Activated CD4-positive, alpha-beta memory T cell treated with anti-CD3 and anti-CD28 coated beads, Interleukin-2, amount 10 ng/mL, durations not matched to agents 7 days and 5 days (primary cell): Measurements from ENCODE around the gene INSIG1. TPM values are rescaled to one million over a fixed set of nuclear protein-coding genes. Genes with fewer than 3 reads are reported as not detected.

Experiments
- CTCF ChIA-PET: fragments of 350-600 bp; sonication (Branson Sonifier 250); formaldehyde crosslinking; loops from one replicate; lab custom pipeline; 2021; ENCODE audit warnings: antibody characterized with exemption, inconsistent platforms; lab: Charles Lee
- POLR2A ChIA-PET: fragments of 350-600 bp; sonication (Branson Sonifier 250); formaldehyde crosslinking; loops from one replicate; lab custom pipeline; 2021; ENCODE audit warnings: antibody characterized with exemption; lab: Charles Lee
- DNase-seq: peaks from one replicate; pipeline ENCODE4 v3.0.0-alpha.2; 2020
- H3K27ac Mint-ChIP-seq: one replicate; pipeline ENCODE4 v1.8.0; 2021; ENCODE audit warnings: mild to moderate bottlenecking, mixed read lengths
- H3K27me3 Mint-ChIP-seq: one replicate; pipeline ENCODE4 v1.8.0; 2021; ENCODE audit warnings: mixed read lengths
- H3K36me3 Mint-ChIP-seq: one replicate; pipeline ENCODE4 v1.8.0; 2021; ENCODE audit warnings: low read depth, mixed read lengths
- H3K4me1 Mint-ChIP-seq: one replicate; pipeline ENCODE4 v1.8.0; 2021; ENCODE audit warnings: mixed read lengths
- H3K4me3 Mint-ChIP-seq: one replicate; pipeline ENCODE4 v1.8.0; 2021; ENCODE audit warnings: mild to moderate bottlenecking, mixed read lengths
- H3K9me3 Mint-ChIP-seq: one replicate; pipeline ENCODE4 v1.8.0; 2021; ENCODE audit warnings: mixed read lengths
- total RNA-seq, 2 experiments: library from RNA; stranded (reverse); gene quantifications; one replicate each; pipeline ENCODE4 v1.2.3, GENCODE V29; 2021

INSIG1 gene
- total RNA-seq, 2 experiments from 2014 or later: 276 to 283 TPM

DNA sequence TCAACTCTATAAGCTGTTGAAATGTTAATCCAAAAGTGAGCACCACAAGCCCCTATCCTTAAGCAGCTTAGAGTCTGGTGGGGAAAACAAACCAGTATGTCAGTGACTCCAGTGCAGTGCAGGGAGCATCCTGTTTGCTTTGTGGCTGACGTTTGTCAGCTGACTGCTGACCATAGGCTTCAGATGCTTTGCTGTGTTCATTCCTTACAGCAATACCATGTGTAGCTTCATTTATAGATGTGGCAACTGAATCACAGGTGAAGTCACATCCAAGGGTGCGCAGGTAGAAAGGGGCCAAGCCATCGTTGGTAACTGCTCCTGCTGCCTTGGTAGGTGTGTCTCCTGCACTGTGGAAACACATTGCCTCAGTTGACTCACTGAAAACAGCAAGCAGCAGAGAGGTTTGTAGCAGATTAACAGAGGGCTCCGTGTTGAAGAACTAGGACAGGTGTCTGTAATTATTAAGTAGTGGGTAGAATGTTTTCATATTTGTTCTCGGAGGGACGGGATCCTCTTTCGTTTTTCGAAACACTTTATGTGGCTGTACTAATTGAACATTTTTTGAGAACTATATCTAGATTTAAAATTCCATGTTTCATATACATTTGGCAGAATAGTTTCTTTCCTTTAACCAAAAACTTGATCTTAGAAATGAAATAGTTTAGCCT, 2.0 kb downstream of the INSIG1 start:
- peak overlapping the region; percentile 99 for H3K27ac Mint-ChIP-seq
- ChIA-PET POLR2A (interaction anchor here (0.9 to 5.8 kb wide), 19 partner anchors 8 to 371 kb away, joined by 3 to 305 read pairs (median 9); partner anchors contain the start of gene PAXIP1), CTCF (interaction anchor here (0.6 to 4.8 kb wide), 6 partner anchors 45 to 386 kb away, joined by 3 to 58 read pairs (median 10); no protein-coding TSS in a partner anchor)
- peaks cover 70% of the 10 kb centered on the region for H3K36me3 Mint-ChIP-seq
- peaks cover 64% of the 10 kb centered on the region for H3K4me1 Mint-ChIP-seq
- no peaks in the 10 kb centered on the region for H3K9me3 Mint-ChIP-seq
- no peaks in the 10 kb centered on the region for H3K27me3 Mint-ChIP-seq
- DNase-seq: peak; percentile 51
- peak overlapping the region; percentile 89 for H3K4me3 Mint-ChIP-seq

DNA sequence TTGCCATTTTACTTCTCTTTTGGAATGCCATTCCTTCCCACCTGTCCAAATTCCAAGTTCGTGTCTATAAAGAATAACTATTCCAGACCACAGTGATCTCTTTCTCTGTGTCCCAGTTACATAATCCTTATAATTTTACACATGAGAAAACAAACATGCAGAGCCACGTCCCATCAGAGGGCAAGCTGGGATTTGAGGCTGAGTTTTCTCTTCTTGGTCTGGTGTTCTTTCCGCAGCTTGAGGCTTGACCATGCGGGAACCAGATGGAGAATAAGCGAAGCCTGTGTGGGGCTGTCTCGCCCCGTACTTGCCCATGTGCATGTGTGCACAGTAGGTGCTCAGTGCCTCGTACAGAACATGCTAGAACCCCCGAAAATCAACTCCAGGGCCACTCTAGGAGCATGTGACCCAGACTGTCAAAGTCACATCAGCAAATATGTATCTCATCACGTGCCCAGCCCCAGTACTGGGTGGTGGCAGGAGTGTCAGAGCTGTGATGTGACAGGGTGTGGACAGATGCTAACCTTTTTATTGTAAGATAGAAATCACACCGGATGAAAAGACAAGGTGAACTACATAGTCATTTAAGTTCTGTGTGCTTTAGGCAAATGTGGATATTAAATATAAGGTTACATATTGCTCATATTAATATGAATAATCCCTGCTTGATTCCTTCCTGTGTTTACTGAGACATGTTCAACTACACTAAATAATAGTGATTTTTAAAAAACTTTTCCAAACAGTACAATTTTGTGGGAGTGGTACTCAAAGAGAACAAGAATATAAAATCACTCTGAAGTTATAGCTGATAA, 3.2 kb downstream of the INSIG1 start:
- DNase-seq: peak; percentile 37
- POLR2A ChIA-PET: interaction anchor here (0.7 to 5.8 kb wide), 4 partner anchors 44 to 111 kb away, joined by 3 to 305 read pairs (median 10); no protein-coding TSS in a partner anchor

DNA sequence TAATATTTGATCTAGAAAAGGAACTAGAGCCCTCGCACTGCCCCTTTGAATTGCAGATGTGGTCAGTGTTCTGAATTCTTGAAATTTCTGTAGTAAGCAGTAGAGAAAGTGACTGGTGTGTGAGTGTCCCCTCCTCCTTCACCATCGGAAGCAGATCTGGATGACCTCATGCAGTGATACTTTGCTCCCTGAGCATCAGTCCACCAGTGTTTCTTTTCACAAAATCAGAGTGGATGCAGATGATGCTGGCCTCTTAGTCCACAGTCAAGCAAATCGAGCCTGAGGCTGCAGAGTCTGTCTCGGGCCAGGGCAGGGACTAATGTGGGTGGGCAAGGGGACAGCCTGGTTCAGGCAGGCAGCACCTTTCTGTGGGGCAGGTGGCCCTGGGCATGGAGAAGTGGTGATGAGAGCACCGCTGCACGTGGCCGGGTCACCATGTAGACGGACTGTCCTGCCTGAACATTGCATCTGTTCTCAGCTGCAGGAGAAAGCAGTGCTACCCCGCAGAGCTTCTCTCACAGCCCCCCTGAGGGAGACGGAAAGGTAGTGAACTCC, 5.4 kb downstream of the INSIG1 start:
- no peak for DNase-seq
- Mint-ChIP-seq H3K4me3 (no peak overlapping the region), H3K36me3 (peaks cover 87% of the 10 kb centered on the region), H3K27ac (no peak overlapping the region), H3K9me3 (no peaks in the 10 kb centered on the region), H3K4me1 (peaks cover 62% of the 10 kb centered on the region), H3K27me3 (no peaks in the 10 kb centered on the region)
- ChIA-PET CTCF (no interaction called here), POLR2A (interaction anchor here (0.8 to 2.9 kb wide), 2 partner anchors 11 to 97 kb away, joined by 3 to 18 read pairs; no protein-coding TSS in a partner anchor)

More for the DNA sequence above, 3.2 kb downstream of the INSIG1 start:
- Mint-ChIP-seq H3K27ac (peak overlapping the region; percentile 69), H3K9me3 (no peaks in the 10 kb centered on the region), H3K27me3 (no peaks in the 10 kb centered on the region), H3K4me3 (peak overlapping the region; percentile 89), H3K4me1 (peaks cover 65% of the 10 kb centered on the region), H3K36me3 (peaks cover 77% of the 10 kb centered on the region)
- CTCF ChIA-PET: interaction anchor here (1.8 to 2.2 kb wide), 3 partner anchors 44 to 373 kb away, joined by 6 to 20 read pairs (median 15); no protein-coding TSS in a partner anchor

GRCh38 chr7:155303897-155304296, 6.2 kb downstream of the INSIG1 start:
- H3K4me3 Mint-ChIP-seq: no peak overlapping the region
- POLR2A ChIA-PET: no interaction called here
- H3K27me3 Mint-ChIP-seq: no peaks in the 10 kb centered on the region
- no peak overlapping the region for H3K27ac Mint-ChIP-seq
- peaks cover 89% of the 10 kb centered on the region for H3K36me3 Mint-ChIP-seq
- peaks cover 64% of the 10 kb centered on the region for H3K4me1 Mint-ChIP-seq
- CTCF ChIA-PET: interaction anchor here (1.2 kb wide), 1 partner anchor 114 kb away, joined by 7 read pairs; no protein-coding TSS in a partner anchor
- no peaks in the 10 kb centered on the region for H3K9me3 Mint-ChIP-seq
- DNase-seq: no peak

DNA sequence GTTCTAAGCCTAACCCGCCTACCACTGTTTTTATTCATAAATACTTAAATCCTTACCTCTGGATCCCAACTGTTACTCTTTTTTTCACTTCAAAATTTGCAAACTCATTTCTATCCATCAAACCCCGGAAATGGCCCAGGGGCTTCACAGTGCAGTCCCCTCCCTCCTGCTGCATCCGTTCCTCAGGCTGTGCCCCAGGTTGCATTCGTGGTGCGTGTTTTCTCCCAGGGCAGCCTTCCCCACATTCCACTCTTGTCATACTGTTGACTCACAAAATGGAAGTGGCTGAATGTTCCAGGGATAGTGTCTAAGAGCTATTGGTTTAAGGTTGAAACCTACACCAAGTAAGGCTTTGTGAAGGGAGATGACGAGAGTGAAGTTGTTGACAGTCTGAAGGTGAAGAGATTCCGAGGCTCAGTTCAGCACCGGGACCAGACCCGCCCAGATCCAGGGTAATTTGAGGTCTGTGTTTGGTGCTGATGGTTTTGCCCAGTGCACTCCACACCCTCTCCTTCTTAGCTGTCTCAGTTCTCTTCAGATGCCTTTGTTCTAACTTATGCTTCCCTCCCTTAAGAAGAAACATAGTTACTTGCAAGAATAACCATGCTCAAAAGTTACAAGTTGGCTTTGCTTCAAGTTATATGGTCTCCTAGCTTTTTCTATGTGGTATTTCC, 7.7 kb downstream of the INSIG1 start:
- POLR2A ChIA-PET: interaction anchor here (1.3 kb wide), 1 partner anchor 9 kb away, joined by 3 read pairs; no protein-coding TSS in a partner anchor
- Mint-ChIP-seq H3K4me1 (peaks cover 59% of the 10 kb centered on the region), H3K4me3 (no peak overlapping the region), H3K9me3 (no peaks in the 10 kb centered on the region), H3K27ac (no peak overlapping the region), H3K27me3 (no peaks in the 10 kb centered on the region), H3K36me3 (peaks cover 90% of the 10 kb centered on the region)
- CTCF ChIA-PET: interaction anchor here (1.3 kb wide), 1 partner anchor 39 kb away, joined by 3 read pairs; no protein-coding TSS in a partner anchor
- no peak for DNase-seq

- H3K4me3 Mint-ChIP-seq: no peak overlapping the region
- H3K9me3 Mint-ChIP-seq: no peaks in the 10 kb centered on the region
- peak overlapping the region; percentile 28 for H3K27ac Mint-ChIP-seq
- H3K36me3 Mint-ChIP-seq: peaks cover 87% of the 10 kb centered on the region
- ChIA-PET CTCF (interaction anchor here (0.9 to 1.4 kb wide), 3 partner anchors 8 to 38 kb away, joined by 3 to 4 read pairs (median 4); no protein-coding TSS in a partner anchor), POLR2A (interaction anchor here (1.1 to 1.2 kb wide), 2 partner anchors 8 to 10 kb away, joined by 3 to 7 read pairs; no protein-coding TSS in a partner anchor)
- peaks cover 46% of the 10 kb centered on the region for H3K4me1 Mint-ChIP-seq
- no peaks in the 10 kb centered on the region for H3K27me3 Mint-ChIP-seq
- no peak for DNase-seq
Measured at GRCh38 chr7:155306673-155307470, 9.2 kb downstream of the INSIG1 start.

DNA sequence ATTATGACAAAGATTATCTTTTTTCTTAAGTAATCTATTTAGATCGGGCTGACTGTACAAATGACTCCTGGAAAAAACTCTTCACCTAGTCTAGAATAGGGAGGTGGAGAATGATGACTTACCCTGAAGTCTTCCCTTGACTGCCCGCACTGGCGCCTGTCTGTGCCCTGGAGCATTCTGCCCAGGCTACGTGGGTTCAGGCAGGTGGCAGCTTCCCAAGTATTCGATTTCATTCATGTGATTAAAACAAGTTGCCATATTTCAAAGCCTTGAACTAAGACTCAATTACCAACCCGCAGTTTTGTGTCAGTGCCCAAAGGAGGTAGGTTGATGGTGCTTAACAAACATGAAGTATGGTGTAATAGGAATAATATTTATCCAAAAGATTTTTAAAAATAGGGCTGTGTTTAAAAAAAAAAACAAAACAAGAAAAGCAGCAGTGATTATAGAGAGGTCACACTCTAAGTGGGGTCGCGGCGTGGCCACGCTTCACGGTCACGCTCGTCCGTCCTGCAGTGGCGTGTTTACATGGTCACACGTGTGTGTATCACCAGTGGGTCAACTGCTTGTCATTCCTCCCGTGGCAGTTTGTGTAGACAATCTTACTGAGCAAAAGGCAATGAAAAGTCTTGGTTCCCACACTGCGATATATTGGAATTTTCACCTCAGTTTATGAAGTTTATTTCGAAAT, 10.8 kb downstream of the INSIG1 start:
- peaks cover 33% of the 10 kb centered on the region for H3K4me1 Mint-ChIP-seq
- no peak overlapping the region for H3K27ac Mint-ChIP-seq
- H3K4me3 Mint-ChIP-seq: no peak overlapping the region
- peaks cover 86% of the 10 kb centered on the region for H3K36me3 Mint-ChIP-seq
- H3K27me3 Mint-ChIP-seq: no peaks in the 10 kb centered on the region
- no peaks in the 10 kb centered on the region for H3K9me3 Mint-ChIP-seq
- ChIA-PET POLR2A (interaction anchor here (0.7 to 1.2 kb wide), 2 partner anchors 12 to 103 kb away, joined by 3 read pairs; no protein-coding TSS in a partner anchor), CTCF (interaction anchor here (1.4 kb wide), 1 partner anchor 10 kb away, joined by 4 read pairs; no protein-coding TSS in a partner anchor)
- DNase-seq: no peak

DNA sequence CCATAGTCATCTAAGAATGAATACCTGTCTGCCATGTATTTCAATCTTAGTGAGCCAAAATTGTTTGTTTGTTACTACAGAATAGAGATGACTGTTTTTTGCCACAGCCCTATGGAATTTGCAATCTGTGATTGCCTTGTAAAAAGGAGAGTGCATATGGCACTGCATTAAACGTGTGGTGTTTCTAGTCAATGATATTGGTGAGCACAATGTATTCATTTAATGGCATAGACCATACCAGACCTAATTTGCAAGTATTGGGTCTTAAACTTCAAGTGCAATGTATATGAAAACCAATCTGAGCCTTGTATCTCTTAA, 11.3 kb downstream of the INSIG1 start:
- DNase-seq: no peak
- POLR2A ChIA-PET: no interaction called here
- no peaks in the 10 kb centered on the region for H3K9me3 Mint-ChIP-seq
- H3K4me1 Mint-ChIP-seq: peaks cover 28% of the 10 kb centered on the region
- peaks cover 84% of the 10 kb centered on the region for H3K36me3 Mint-ChIP-seq
- H3K4me3 Mint-ChIP-seq: no peak overlapping the region
- H3K27me3 Mint-ChIP-seq: no peaks in the 10 kb centered on the region
- CTCF ChIA-PET: no interaction called here
- H3K27ac Mint-ChIP-seq: no peak overlapping the region

DNA sequence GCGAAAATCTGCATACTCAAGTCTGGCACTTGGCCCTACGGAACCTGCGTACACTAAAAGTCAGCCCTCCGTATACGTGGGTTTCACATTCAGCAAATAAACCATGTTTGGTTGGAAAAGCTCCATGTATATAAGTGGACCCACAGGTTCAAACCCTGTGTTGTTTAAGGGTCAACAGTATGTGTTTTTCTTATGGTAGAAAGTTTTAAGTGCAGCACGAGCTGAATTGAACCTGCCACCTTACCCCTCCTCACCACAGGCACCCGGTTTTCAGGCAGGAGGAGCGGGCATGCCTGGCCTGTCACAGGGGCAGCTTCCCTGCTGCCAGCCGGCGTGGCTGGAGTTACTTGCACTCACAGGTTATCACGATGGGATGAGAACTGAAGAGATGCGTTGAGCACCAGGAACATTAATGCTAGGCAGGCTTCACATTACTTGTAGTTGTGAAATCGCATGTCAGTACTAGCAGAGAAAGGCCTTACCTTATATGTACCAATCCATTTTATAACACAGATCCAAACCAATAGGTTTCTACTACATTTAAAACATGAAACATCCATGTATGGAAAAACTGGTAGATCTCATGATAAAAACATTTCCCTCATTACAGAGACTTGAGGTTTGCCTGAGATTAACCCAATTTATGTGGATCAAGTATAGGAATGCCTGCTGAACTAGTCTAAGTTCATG, 12.9 kb downstream of the INSIG1 start:
- H3K4me1 Mint-ChIP-seq: peaks cover 16% of the 10 kb centered on the region
- H3K4me3 Mint-ChIP-seq: no peak overlapping the region
- ChIA-PET CTCF (no interaction called here), POLR2A (interaction anchor here (1.6 kb wide), 1 partner anchor 11 kb away, joined by 4 read pairs; no protein-coding TSS in a partner anchor)
- H3K27ac Mint-ChIP-seq: no peak overlapping the region
- no peaks in the 10 kb centered on the region for H3K27me3 Mint-ChIP-seq
- peaks cover 70% of the 10 kb centered on the region for H3K36me3 Mint-ChIP-seq
- no peak for DNase-seq
- H3K9me3 Mint-ChIP-seq: no peaks in the 10 kb centered on the region

DNA sequence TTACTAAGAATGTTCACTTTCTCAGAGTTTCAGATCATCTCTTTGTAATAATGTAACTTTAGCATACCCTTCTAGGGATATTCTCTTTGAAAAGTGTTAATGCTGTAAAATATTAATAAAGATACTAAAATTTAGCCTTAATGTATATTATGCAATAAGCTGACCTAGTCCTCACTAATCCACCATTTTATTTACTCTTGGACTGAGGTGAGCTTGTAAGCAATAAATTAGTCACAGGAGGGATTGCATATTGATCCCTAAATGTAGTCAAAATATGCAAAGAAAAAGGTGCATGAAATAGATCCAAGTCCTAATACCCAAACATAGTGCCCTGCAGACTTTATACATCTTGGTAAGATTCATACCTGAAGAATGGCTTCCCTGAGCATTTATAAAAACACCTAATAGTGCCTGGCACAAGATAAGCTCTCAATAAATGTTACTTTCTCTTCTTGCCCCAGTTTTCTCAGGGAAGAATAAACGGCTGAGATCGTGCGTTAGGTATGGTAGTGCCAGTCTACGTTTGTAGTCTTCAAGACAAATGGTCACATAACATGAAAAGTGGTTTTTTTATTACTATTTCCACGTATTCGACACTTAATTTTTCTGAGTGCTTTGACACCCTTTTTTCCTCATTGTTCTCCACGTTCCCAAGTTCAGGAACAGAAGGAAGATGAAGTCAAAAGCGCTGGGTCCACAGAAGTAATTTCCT, 14.3 kb downstream of the INSIG1 start:
- Mint-ChIP-seq H3K4me3 (no peak overlapping the region), H3K4me1 (peaks cover 9% of the 10 kb centered on the region), H3K27me3 (peaks cover 3% of the 10 kb centered on the region), H3K36me3 (peaks cover 60% of the 10 kb centered on the region), H3K27ac (peak overlapping the region; percentile 21), H3K9me3 (no peaks in the 10 kb centered on the region)
- no peak for DNase-seq
- ChIA-PET CTCF (interaction anchor here (3.0 kb wide), 1 partner anchor 33 kb away, joined by 12 read pairs; no protein-coding TSS in a partner anchor), POLR2A (interaction anchor here (3.2 kb wide), 1 partner anchor 13 kb away, joined by 14 read pairs; no protein-coding TSS in a partner anchor)
